NCI-H2107 treated with DMSO at 0.1 percent for 48 hours (cell line): ENCODE results near the gene PPCDC.

Source experiments
- DNase-seq: peaks from one replicate; lab custom pipeline; 2025; ENCODE audit not compliant: unreplicated experiment; lab: John Stamatoyannopoulos, UW

Gene PPCDC

GRCh38 chr15:75008629-75009326 lies 14.6 kb upstream of the PPCDC start:
- no peak for DNase-seq

GRCh38 chr15:75016431-75016830 lies 7.0 kb upstream of the PPCDC start:
- DNase-seq: no peak

DNA sequence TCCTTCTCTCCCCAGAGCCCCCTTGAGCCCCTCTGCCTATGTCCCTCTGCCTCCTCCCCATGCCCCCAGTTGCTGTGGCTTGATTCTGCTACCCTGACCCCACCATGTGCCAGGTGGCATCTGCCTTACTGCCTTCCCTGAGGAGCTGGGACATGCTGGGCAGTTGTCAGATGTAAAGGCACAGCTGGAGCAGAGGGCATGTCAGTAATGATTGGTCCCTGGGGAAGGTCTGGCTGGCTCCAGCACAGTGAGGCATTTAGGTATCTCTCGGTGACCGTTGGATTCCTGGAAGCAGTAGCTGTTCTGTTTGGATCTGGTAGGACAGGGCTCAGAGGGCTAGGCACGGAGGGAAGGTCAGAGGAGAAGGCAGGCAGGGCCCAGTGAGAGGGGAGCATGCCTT lies 3.5 kb upstream of the PPCDC start:
- no peak for DNase-seq

- DNase-seq: no peak
Measured at GRCh38 chr15:75021341-75021740, 2.0 kb upstream of the PPCDC start.

DNA sequence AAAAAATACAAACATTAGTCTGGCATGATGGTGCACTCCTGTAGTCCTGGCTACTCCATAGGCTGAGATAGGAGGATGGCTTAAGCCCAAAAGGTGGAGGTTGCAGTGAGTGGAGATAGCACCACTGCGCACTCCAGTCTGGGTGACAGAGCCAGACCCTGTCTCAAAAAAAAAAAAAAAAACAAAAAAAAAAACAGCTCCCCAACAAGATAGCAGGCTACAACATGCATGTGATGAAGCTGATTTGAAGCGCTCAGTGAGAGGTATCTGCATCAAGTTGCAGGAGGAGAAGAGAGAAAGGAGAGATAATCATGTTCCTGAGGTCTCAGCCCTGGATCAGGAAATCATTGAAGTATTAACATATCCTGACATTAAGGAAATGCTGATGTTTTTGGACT lies 608 bp upstream of the PPCDC start:
- DNase-seq: no peak

GRCh38 chr15:75023872-75024636 lies 664 bp downstream of the PPCDC start:
- DNase-seq: peak; percentile 9

DNA sequence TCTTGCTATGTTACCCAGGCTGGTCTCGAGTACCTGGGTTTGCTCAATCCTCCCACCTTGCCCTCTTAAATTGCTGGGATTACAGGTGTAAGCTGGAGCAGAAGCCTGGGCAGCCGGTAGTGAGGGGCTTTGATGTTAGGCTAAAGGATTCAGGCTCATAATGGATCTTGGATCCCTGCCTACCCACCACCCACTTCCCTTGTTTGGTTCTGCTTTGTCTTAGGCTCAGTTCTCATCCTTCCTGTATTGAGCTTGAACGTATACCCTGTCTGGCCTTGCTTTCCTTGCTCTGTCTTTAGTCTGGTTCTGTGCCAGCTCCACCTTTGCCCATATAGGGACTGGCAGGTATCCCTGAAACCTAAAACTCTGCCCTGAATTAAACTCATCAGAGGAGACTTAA lies 1.7 kb downstream of the PPCDC start:
- DNase-seq: no peak

DNA sequence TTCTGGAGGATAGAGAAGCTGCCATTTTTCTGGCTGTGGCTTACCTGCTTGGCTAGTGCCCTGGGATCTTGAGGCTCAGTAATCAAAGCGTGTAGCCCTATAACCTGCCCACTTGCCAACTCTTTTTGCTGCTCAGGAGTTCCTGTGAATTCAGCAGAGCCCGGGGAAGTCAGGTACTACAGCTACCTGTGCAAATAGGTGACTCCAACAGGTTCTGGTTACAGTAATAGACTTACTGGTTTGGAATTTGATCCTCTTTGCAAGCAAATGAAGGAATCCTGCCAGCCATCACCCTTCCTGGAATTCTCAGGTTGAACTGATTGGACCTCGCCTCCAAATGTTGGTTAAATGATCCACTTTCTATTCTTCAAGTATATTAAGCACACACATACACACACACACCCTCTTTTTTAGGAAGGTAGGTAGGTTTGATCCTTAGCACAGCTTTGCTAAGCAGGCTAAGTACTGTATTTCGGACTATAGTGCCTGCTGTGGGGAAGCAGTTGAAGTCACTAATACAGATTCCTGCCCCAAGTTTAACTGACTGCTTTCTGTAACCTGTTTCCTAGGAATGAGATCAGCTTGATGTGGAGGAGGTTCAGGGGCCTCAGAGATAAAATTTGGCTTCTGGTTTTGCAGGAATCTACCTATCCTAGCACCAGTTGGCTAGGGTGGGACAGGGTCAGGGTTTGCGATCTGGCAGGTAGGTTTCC lies 2.3 kb downstream of the PPCDC start:
- no peak for DNase-seq

DNA sequence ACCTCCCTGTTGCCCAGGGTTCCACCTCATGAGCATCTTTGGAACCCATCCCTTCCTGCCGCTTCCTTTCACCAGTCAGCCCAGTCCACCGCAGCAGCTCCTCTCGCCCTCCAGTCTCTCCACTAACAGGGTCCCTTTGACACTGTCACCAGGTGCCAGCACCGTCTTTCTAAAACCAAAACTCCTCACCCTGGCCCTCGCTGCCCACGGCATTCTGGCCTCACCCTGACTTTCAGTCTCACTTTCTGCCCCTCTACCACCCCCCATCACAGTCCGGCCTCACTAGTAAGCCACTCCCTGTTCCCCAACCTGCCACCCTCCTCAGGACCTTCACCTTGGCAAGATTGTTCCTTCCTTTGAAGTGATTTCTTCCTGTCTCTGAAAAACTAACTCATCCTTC lies 4.2 kb downstream of the PPCDC start:
- no peak for DNase-seq

DNA sequence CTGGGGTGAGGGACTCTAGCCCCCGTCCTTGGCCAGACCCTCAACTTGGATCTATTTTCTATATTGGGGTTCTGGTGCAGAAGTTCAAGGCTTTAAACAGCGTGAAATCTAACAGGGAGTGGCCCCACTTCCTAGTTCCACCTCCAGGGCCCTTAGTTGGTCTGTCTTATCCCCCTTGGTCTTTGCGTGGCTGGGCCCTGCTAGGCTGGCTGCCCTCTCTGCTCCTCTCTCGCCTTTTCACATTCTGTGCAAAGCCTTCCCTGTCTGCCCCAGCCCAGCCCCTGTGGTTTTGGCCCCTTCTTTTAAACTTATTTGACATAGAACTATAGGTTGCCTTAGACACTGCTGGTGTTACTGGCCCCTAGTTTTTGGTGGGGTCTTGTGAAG lies 5.6 kb downstream of the PPCDC start:
- DNase-seq: no peak

- DNase-seq: peak; percentile 2
Measured at GRCh38 chr15:75029378-75030022, 6.1 kb downstream of the PPCDC start.

GRCh38 chr15:75030023-75030413 lies 6.6 kb downstream of the PPCDC start:
- no peak for DNase-seq

GRCh38 chr15:75030424-75030823 lies 7.0 kb downstream of the PPCDC start:
- no peak for DNase-seq

DNA sequence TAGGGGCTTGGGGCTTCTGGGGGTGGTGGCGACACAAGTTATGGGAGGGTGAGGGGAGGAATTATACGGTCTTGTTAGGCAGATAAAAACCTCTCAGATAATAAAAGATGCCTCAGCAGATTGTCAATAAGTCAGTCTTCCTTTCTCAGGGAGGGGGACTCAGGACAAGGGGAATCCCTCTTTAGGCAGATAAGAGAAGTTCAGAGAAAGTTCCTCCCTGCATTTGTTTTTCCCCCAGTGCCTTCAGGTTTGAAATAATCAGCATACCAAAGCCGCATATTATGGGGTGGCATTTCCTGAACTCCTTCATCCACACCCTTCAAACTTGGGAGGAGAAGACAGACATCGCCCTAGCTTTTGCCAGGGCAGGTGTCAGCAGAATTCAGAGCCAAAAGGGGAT lies 8.5 kb downstream of the PPCDC start:
- no peak for DNase-seq

GRCh38 chr15:75032395-75032794 lies 9.0 kb downstream of the PPCDC start:
- no peak for DNase-seq

- DNase-seq: no peak
Measured at GRCh38 chr15:75033809-75034208, 10.4 kb downstream of the PPCDC start.

DNA sequence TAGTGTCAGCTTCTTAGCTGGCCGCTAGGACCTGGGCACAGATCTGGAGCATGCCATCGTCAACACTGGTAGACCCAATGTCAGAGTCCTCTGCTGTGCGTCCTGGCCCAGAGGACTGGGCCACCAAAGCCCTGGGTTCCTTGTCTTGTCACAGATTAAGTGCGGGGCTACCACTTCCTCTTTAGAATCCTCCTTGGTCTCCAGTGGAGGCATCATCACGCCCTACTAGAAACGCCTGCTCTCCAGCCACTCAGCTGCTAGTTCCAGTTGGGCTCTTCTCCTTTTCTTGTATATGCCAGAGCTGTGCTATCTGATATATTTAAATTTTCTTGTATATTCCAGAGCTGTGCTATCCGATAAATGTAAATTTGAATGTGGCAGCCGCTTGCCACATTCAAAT lies 11.2 kb downstream of the PPCDC start:
- DNase-seq: no peak

DNA sequence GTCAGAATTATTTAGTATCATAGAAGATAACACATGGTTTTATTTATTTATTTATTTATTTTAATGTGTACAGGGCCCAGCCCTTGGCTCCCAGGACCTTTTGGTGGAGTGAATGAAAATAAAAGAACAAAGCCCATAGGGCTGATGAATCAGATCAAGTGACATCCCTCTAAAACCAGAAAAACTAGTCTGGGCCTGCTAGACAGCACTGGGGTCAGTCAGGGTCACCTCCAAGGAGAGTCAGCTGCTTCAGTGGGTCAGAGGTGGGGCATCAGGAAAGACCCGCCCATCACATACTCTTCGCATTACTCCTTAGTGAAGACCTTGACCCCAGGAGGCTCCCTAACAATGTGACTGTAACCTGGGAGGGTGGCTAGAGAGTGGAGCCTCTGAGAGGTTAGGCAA lies 12.8 kb downstream of the PPCDC start:
- DNase-seq: no peak

GRCh38 chr15:75037685-75038084 lies 14.3 kb downstream of the PPCDC start:
- no peak for DNase-seq

DNA sequence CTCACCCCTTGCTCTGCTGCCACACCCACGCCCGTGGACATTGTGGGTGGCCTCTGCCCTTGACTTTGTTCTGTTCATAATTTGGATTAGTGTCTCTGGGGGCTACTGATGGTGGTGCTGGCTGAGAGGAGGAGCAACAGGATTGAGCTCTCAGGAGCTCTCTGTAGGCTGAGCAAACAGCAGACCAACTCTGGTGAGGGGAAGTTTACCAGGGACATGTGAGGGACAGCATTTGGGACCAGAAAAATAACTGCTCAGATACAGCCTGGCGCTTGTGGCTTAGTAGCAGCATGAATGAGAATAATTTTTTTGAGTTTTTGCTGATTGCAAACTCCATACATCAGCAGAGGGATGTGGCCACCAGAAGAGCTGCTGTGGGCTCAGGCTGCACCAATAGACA lies 14.8 kb downstream of the PPCDC start:
- no peak for DNase-seq

GRCh38 chr15:75042730-75043508 lies 19.5 kb downstream of the PPCDC start:
- no peak for DNase-seq
